Caco-2 (cell line): ENCODE data around the gene BDH1. TPM values are rescaled to one million over a fixed set of nuclear protein-coding genes. Genes with fewer than 3 reads are reported as not detected.

Experiments
- BruUV-seq: library from RNA; stranded (reverse); fragments of 400-500 nt; replicated peaks from 2 replicates; lab custom pipeline; 2021; lab: Mats Ljungman, UMichigan
- CTCF ChIA-PET: fragments of 300-600 bp; sonication (Branson Sonifier 250); formaldehyde crosslinking; loops from one replicate; lab custom pipeline; 2022; ENCODE audit warnings: antibody characterized with exemption; lab: Charles Lee
- POLR2A ChIA-PET: fragments of 300-600 bp; sonication (Branson Sonifier 250); formaldehyde crosslinking; loops from one replicate; lab custom pipeline; 2022; ENCODE audit warnings: antibody characterized with exemption; lab: Charles Lee
- DNase-seq, 2 experiments: peaks; one replicate each; pipeline versions ENCODE4 v3.0.0 to v3.0.0-alpha.2; 2020 to 2022
- H3K27me3 ChIP-seq: replicated peaks from 2 replicates; pipeline ENCODE4 v1.6.0; 2011; ENCODE audit warnings: low read length; ENCODE audit not compliant: control insufficient read depth, insufficient read depth
- H3K36me3 ChIP-seq: 2 replicates; pipeline ENCODE4 v1.5.1; 2011; ENCODE audit warnings: low read length; ENCODE audit not compliant: control insufficient read depth, insufficient read depth
- H3K4me1 ChIP-seq: fragments of 250-450 bp; sonication (Bioruptor Pico); 2 replicates; pipeline ENCODE4 v1.5.1; 2020; ENCODE audit warnings: mild to moderate bottlenecking
- H3K4me3 ChIP-seq: 2 replicates; pipeline ENCODE4 v1.5.1; 2011; ENCODE audit warnings: low read depth, mild to moderate bottlenecking, control low read depth, low read length
- H3K9me3 ChIP-seq: fragments of 250-450 bp; sonication (Bioruptor Pico); 2 replicates; pipeline ENCODE4 v1.5.1; 2020; ENCODE audit warnings: mild to moderate bottlenecking, moderate library complexity
- H3K27ac Mint-ChIP-seq: one replicate; pipeline ENCODE4 v1.8.0; 2022; ENCODE audit warnings: mixed read lengths; ENCODE audit not compliant: unreplicated experiment
- H3K27me3 Mint-ChIP-seq: one replicate; pipeline ENCODE4 v1.8.0; 2022; ENCODE audit warnings: mixed read lengths; ENCODE audit not compliant: insufficient read depth, unreplicated experiment
- H3K36me3 Mint-ChIP-seq: one replicate; pipeline ENCODE4 v1.8.0; 2022; ENCODE audit warnings: mild to moderate bottlenecking, mixed read lengths; ENCODE audit not compliant: insufficient read depth, unreplicated experiment
- H3K4me1 Mint-ChIP-seq: one replicate; pipeline ENCODE4 v1.8.0; 2022; ENCODE audit warnings: low read depth, mixed read lengths; ENCODE audit not compliant: unreplicated experiment
- H3K4me3 Mint-ChIP-seq: one replicate; pipeline ENCODE4 v1.8.0; 2022; ENCODE audit warnings: mild to moderate bottlenecking, moderate library complexity, mixed read lengths; ENCODE audit not compliant: unreplicated experiment
- H3K9me3 Mint-ChIP-seq: one replicate; pipeline ENCODE4 v1.8.0; 2022; ENCODE audit warnings: mixed read lengths; ENCODE audit not compliant: unreplicated experiment
- intact Hi-C: fragments of 100-400 bp; cut with micrococcal nuclease; formaldehyde crosslinking; loops from one replicate; pipeline ENCODE4 v1.10.0; 2022; ENCODE audit not compliant: unreplicated experiment
- total RNA-seq: library from RNA; stranded (reverse); gene quantifications from 2 replicates; pipeline ENCODE4 v1.2.3, GENCODE V29; 2022
- TF ChIP-seq, protein P1 (sequence below), 2 experiments: fragments of 200-600 bp in 1 of 2; IDR thresholded peaks; 1 replicate in 1 of 2; 2 replicates in 1 of 2; pipeline versions ENCODE4 v1.5.1 to v1.8.0; 2011 to 2022; ENCODE audit warnings: antibody characterized with exemption in 1 of 2, control low read depth in 1 of 2, inconsistent platforms in 1 of 2, low read depth in 1 of 2, low read length in 1 of 2, mild to moderate bottlenecking in 1 of 2, moderate library complexity in 1 of 2; ENCODE audit not compliant: insufficient read depth in 1 of 2, severe bottlenecking in 1 of 2, unreplicated experiment in 1 of 2

Gene BDH1
- total RNA-seq, 1 experiment from 2014 or later: 41.8 TPM

DNA sequence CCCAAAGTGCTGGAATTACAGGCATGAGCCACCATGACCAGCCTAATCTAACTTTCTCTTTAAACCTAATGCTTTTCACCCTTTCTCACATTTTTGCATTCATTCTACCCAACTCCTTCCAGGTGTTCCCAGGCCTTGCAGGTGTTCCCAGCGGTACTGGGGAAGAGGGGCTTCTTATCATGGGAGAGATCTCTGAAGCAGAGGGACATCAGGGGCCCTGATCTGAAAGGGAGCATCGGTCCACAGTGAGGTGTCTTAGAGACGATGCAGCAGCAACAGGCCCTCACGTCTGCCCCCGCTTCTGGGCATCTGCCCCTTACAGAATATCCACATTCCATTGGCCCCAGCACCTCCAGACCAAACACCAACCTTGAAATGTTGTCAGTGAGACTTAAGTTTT, 29.0 kb upstream of the BDH1 start:
- H3K4me1 ChIP-seq: peaks cover 10% of the 10 kb centered on the region; the same call in 1 of the 2 replicates
- no peak for DNase-seq
- Mint-ChIP-seq H3K9me3 (peaks cover 1% of the 10 kb centered on the region), H3K36me3 (no peaks in the 10 kb centered on the region), H3K27me3 (no peaks in the 10 kb centered on the region), H3K4me3 (no peak overlapping the region), H3K27ac (no peak overlapping the region), H3K4me1 (peaks cover 7% of the 10 kb centered on the region)
- TF ChIP-seq, protein P1, sequence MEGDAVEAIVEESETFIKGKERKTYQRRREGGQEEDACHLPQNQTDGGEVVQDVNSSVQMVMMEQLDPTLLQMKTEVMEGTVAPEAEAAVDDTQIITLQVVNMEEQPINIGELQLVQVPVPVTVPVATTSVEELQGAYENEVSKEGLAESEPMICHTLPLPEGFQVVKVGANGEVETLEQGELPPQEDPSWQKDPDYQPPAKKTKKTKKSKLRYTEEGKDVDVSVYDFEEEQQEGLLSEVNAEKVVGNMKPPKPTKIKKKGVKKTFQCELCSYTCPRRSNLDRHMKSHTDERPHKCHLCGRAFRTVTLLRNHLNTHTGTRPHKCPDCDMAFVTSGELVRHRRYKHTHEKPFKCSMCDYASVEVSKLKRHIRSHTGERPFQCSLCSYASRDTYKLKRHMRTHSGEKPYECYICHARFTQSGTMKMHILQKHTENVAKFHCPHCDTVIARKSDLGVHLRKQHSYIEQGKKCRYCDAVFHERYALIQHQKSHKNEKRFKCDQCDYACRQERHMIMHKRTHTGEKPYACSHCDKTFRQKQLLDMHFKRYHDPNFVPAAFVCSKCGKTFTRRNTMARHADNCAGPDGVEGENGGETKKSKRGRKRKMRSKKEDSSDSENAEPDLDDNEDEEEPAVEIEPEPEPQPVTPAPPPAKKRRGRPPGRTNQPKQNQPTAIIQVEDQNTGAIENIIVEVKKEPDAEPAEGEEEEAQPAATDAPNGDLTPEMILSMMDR (IDR thresholded peaks at IDR 0.05; ENCODE audit: insufficient read depth in 1 of 2, low read depth in 1 of 2, low read length in 1 of 2, severe bottlenecking in 1 of 2, unreplicated experiment in 1 of 2): no peak
- H3K36me3 ChIP-seq: no peaks in the 10 kb centered on the region
- CTCF ChIA-PET: no interaction called here
- no peak overlapping the region for H3K4me3 ChIP-seq
- BruUV-seq: no TSS peak
- no peaks in the 10 kb centered on the region for H3K27me3 ChIP-seq
- H3K9me3 ChIP-seq: no peaks in the 10 kb centered on the region
- POLR2A ChIA-PET: no interaction called here
- intact Hi-C loops: no loop called here

DNA sequence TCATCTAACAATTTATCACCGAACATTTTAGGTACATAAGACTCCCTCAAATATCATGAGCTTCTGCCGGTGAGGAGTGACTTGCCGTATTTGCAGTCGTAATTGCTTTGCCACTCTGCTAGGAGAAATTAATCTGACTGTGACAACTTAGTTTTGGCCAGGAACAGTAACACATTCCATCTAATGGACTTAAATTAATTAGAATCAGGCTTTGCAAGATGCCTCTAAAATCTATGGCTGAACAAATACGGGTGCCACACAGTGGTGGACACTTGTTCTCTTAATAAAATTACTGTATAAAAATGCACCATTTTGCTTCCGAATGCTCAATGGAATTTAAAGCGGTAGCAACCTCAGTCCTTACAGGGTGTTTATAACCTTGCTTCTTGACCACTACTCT, 27.6 kb upstream of the BDH1 start:
- no peak overlapping the region for H3K27ac Mint-ChIP-seq

DNA sequence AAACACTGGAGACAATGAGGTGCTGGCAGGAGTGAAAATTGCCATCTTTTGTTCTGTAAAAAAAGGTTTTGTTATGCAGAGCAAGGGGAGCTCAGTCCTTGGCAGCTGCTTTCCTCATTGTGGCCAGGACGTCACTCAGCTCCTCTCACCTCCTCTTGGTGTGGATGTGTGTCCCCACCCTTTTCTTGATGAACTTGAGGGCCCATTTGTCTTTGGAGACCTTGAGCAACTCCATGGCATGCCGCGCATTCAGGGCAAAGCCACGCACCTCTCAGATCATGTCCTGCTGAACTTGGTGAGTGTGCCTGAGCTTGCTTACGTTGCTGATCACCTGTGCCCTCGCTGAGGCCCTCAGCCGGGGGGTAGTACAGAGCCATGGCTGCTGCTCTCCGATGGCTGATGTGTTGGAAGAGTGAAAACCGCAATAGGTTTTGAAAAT, 24.5 kb upstream of the BDH1 start:
- CTCF ChIA-PET: no interaction called here
- no peaks in the 10 kb centered on the region; the same call in 1 of the 2 replicates for H3K36me3 ChIP-seq
- peaks cover 15% of the 10 kb centered on the region for H3K4me1 ChIP-seq
- BruUV-seq: no TSS peak
- H3K4me3 ChIP-seq: no peak overlapping the region
- Mint-ChIP-seq H3K4me3 (no peak overlapping the region), H3K27ac (no peak overlapping the region), H3K9me3 (peaks cover 12% of the 10 kb centered on the region), H3K4me1 (no peaks in the 10 kb centered on the region), H3K27me3 (no peaks in the 10 kb centered on the region), H3K36me3 (peaks cover 6% of the 10 kb centered on the region)
- intact Hi-C loops: no loop called here
- POLR2A ChIA-PET: no interaction called here
- TF ChIP-seq, protein P1 (IDR thresholded peaks at IDR 0.05; ENCODE audit: insufficient read depth in 1 of 2, low read depth in 1 of 2, low read length in 1 of 2, severe bottlenecking in 1 of 2, unreplicated experiment in 1 of 2): no peak
- H3K27me3 ChIP-seq: no peaks in the 10 kb centered on the region
- H3K9me3 ChIP-seq: no peaks in the 10 kb centered on the region
- DNase-seq: no peak

More for the DNA sequence above, 27.6 kb upstream of the BDH1 start:
- Histone ChIP-seq H3K4me3 (no peak overlapping the region), H3K4me1 (0 out of 2 replicates have a peak, but pooled peaks cover 6% of the 10 kb centered on the region), H3K36me3 (no peaks in the 10 kb centered on the region), H3K9me3 (no peaks in the 10 kb centered on the region), H3K27me3 (no peaks in the 10 kb centered on the region)
- POLR2A ChIA-PET: interaction anchor here (0.7 kb wide), 1 partner anchor 27 kb away, joined by 12 read pairs; no protein-coding TSS in a partner anchor
- intact Hi-C loops: no loop called here
- peaks cover 12% of the 10 kb centered on the region for H3K9me3 Mint-ChIP-seq
- TF ChIP-seq, protein P1 (IDR thresholded peaks at IDR 0.05; ENCODE audit: insufficient read depth in 1 of 2, low read depth in 1 of 2, low read length in 1 of 2, severe bottlenecking in 1 of 2, unreplicated experiment in 1 of 2): no peak
- BruUV-seq: no TSS peak
- CTCF ChIA-PET: interaction anchor here (1.6 kb wide), 1 partner anchor 14 kb away, joined by 4 read pairs; no protein-coding TSS in a partner anchor
- H3K27me3 Mint-ChIP-seq: no peaks in the 10 kb centered on the region
- peaks cover 7% of the 10 kb centered on the region for H3K4me1 Mint-ChIP-seq
- no peak overlapping the region for H3K4me3 Mint-ChIP-seq
- no peaks in the 10 kb centered on the region for H3K36me3 Mint-ChIP-seq
- DNase-seq: no peak
